Breast epithelium (tissue), 4 donors: Measurements from ENCODE around the gene TBC1D10A. TPM values are rescaled to one million over a fixed set of nuclear protein-coding genes. Genes with fewer than 3 reads are reported as not detected.

Experiments used
- DNase-seq, 2 donors: peaks; one replicate each; pipeline ENCODE4 v3.0.0-alpha.2; 2019; ENCODE audit warnings: low spot score in 2 of 2
- H3K27ac ChIP-seq, 2 donors: fragments of 200-600 bp; sonication (generic) in 1 of 2; one replicate each; pipeline ENCODE4 v1.5.1; 2016 to 2019; ENCODE audit warnings: mild to moderate bottlenecking in 1 of 2
- H3K27me3 ChIP-seq, 2 donors: fragments of 200-600 bp; sonication (generic) in 1 of 2; one replicate each; pipeline versions ENCODE4 v1.5.1 to v1.6.0; 2017 to 2019; ENCODE audit warnings: control low read depth in 1 of 2, mild to moderate bottlenecking in 1 of 2
- H3K36me3 ChIP-seq: fragments of 200-600 bp; one replicate; pipeline ENCODE4 v1.5.1; 2019
- H3K4me1 ChIP-seq, 2 donors: fragments of 200-600 bp; sonication (generic); one replicate each; pipeline ENCODE4 v1.5.1; 2016 to 2019; ENCODE audit warnings: control low read depth in 1 of 2
- H3K4me3 ChIP-seq, 3 donors: fragments of 200-600 bp; sonication (generic); 1 replicate in 2 of 3; 2 replicates in 1 of 3; pipeline ENCODE4 v1.5.1; 2016 to 2019; ENCODE audit warnings: mild to moderate bottlenecking in 3 of 3, moderate library complexity in 2 of 3
- H3K9me3 ChIP-seq, 2 donors: fragments of 200-600 bp; sonication (generic) in 1 of 2; one replicate each; pipeline ENCODE4 v1.5.1; 2016 to 2019; ENCODE audit warnings: control low read depth in 1 of 2
- CTCF ChIP-seq, 3 donors: fragments of 450-650 bp; IDR thresholded peaks; one replicate each; pipeline ENCODE4 v1.5.1; 2016 to 2017; ENCODE audit warnings: antibody characterized with exemption in 3 of 3, mild to moderate bottlenecking in 3 of 3, moderate library complexity in 3 of 3
- POLR2A ChIP-seq: fragments of 450-650 bp; IDR thresholded peaks from one replicate; pipeline ENCODE4 v1.6.1; 2016; ENCODE audit warnings: antibody characterized with exemption, mild to moderate bottlenecking, moderate library complexity
- POLR2AphosphoS5 ChIP-seq, 3 donors: sonication (generic); formaldehyde crosslinking; IDR thresholded peaks; one replicate each; pipeline ENCODE4 v1.6.1; 2017; ENCODE audit warnings: antibody characterized with exemption in 3 of 3
- intact Hi-C: fragments of 100-400 bp; cut with DNase I; formaldehyde crosslinking; loops from one replicate; pipeline ENCODE4 v1.15.1; 2023; ENCODE audit warnings: low total_unique reads
- total RNA-seq, 3 donors: library from RNA; depleted of rRNA; stranded (reverse); fragments of >200 nt; gene quantifications; one replicate each; pipeline ENCODE4 v1.1.0, GENCODE V29; 2016

Gene TBC1D10A
- total RNA-seq, 3 donors from 2014 or later: 25.0 to 50.1 (median 32.4) TPM

GRCh38 chr22:30337461-30337778 is 10.7 kb upstream of the TBC1D10A start:
- Histone ChIP-seq H3K4me3 (no peak overlapping the region), H3K9me3 (no peaks in the 10 kb centered on the region), H3K4me1 (peaks cover 4 to 12% of the 10 kb centered on the region in 2 donors), H3K27ac (no peak overlapping the region), H3K27me3 (no peaks in the 10 kb centered on the region), H3K36me3 (peaks cover 27% of the 10 kb centered on the region)
- DNase-seq: no peak
- intact Hi-C loops: no loop called here
- no peak for TF ChIP-seq POLR2A
- no peak for TF ChIP-seq CTCF (IDR thresholded peaks at IDR 0.05)
- no peak for TF ChIP-seq POLR2AphosphoS5 (IDR thresholded peaks at IDR 0.05)

GRCh38 chr22:30336752-30337460 is 10.2 kb upstream of the TBC1D10A start:
- no peak overlapping the region for H3K27ac ChIP-seq
- intact Hi-C loops: no loop called here

GRCh38 chr22:30335236-30335635 is 8.5 kb upstream of the TBC1D10A start:
- Histone ChIP-seq H3K27me3 (no peaks in the 10 kb centered on the region), H3K4me1 (peaks cover 0 to 12% of the 10 kb centered on the region in 2 donors), H3K9me3 (no peaks in the 10 kb centered on the region), H3K27ac (peak overlapping the region in 1 of 2 donors; percentile 3), H3K36me3 (peaks cover 23% of the 10 kb centered on the region), H3K4me3 (no peak overlapping the region)
- no peak for TF ChIP-seq CTCF (IDR thresholded peaks at IDR 0.05)
- TF ChIP-seq POLR2AphosphoS5 (IDR thresholded peaks at IDR 0.05): no peak
- no peak for DNase-seq
- intact Hi-C loops: no loop called here

More at GRCh38 chr22:30336752-30337460, 10.2 kb upstream of the TBC1D10A start:
- no peak for DNase-seq
- peaks cover 4 to 12% of the 10 kb centered on the region in 2 donors for H3K4me1 ChIP-seq
- H3K27me3 ChIP-seq: no peaks in the 10 kb centered on the region
- no peak overlapping the region for H3K4me3 ChIP-seq
- H3K9me3 ChIP-seq: no peaks in the 10 kb centered on the region
- H3K36me3 ChIP-seq: peaks cover 27% of the 10 kb centered on the region
- TF ChIP-seq CTCF (IDR thresholded peaks at IDR 0.05) (no peak), POLR2A (no peak), POLR2AphosphoS5 (IDR thresholded peaks at IDR 0.05) (no peak)

GRCh38 chr22:30334646-30335045 is 7.9 kb upstream of the TBC1D10A start:
- Histone ChIP-seq H3K4me1 (peaks cover 0 to 12% of the 10 kb centered on the region in 2 donors), H3K27ac (peak overlapping the region; percentile 12 to 20), H3K4me3 (no peak overlapping the region), H3K27me3 (no peaks in the 10 kb centered on the region), H3K9me3 (no peaks in the 10 kb centered on the region), H3K36me3 (peaks cover 23% of the 10 kb centered on the region)
- TF ChIP-seq CTCF (IDR thresholded peaks at IDR 0.05): no peak
- TF ChIP-seq POLR2A: no peak
- no peak for TF ChIP-seq POLR2AphosphoS5 (IDR thresholded peaks at IDR 0.05)
- no peak for DNase-seq
- intact Hi-C loops: no loop called here

GRCh38 chr22:30333707-30334087 is 7.0 kb upstream of the TBC1D10A start:
- peaks cover 23% of the 10 kb centered on the region for H3K36me3 ChIP-seq
- no peak for DNase-seq
- H3K4me3 ChIP-seq: no peak overlapping the region
- TF ChIP-seq POLR2A (no peak), CTCF (IDR thresholded peaks at IDR 0.05) (no peak), POLR2AphosphoS5 (IDR thresholded peaks at IDR 0.05) (no peak)
- no peaks in the 10 kb centered on the region for H3K27me3 ChIP-seq
- H3K27ac ChIP-seq: no peak overlapping the region
- no peaks in the 10 kb centered on the region for H3K9me3 ChIP-seq
- H3K4me1 ChIP-seq: peaks cover 0 to 12% of the 10 kb centered on the region in 2 donors
- intact Hi-C loops: no loop called here
